H1 (cell line): ENCODE data around the gene SESN3. TPM values are rescaled to one million over a fixed set of nuclear protein-coding genes. Genes with fewer than 3 reads are reported as not detected.

ENCODE experiments used
- CHD7 ChIP-seq: fragments of 300-600 bp; sonication (generic); IDR thresholded peaks from 2 replicates; pipeline ENCODE4 v1.7.1; 2012; ENCODE audit warnings: low read length, moderate library complexity, mild to moderate bottlenecking, inconsistent platforms; ENCODE audit not compliant: insufficient replicate concordance
- MAFK ChIP-seq: IDR thresholded peaks from 2 replicates; pipeline ENCODE4 v1.6.1; 2012; ENCODE audit warnings: low read depth, mild to moderate bottlenecking, improper control_type of control experiment, low read length
- PHF8 ChIP-seq: fragments of 200-600 bp; sonication (generic); conservative IDR thresholded peaks from 2 replicates; pipeline ENCODE4 v1.7.1; 2012; ENCODE audit warnings: low read depth, mild to moderate bottlenecking, inconsistent platforms, low read length, moderate library complexity
- RBBP5 ChIP-seq: IDR thresholded peaks from 2 replicates; pipeline ENCODE4 v1.7.1; 2012; ENCODE audit warnings: low read depth, mild to moderate bottlenecking, inconsistent platforms, low read length, moderate library complexity, borderline replicate concordance
- TAF1 ChIP-seq: IDR thresholded peaks from 2 replicates; pipeline ENCODE4 v1.6.1; 2011; ENCODE audit warnings: mild to moderate bottlenecking, low read depth, low read length
- polyA plus RNA-seq, 7 experiments: library from polyadenylated mRNA; depleted of rRNA in 3 of 7; stranded (reverse) in 5 of 7; unstranded in 2 of 7; fragments of >200 nt in 5 of 7; fragments of 200-250 nt in 2 of 7; gene quantifications; 1 replicate in 5 of 7; 2 replicates in 1 of 7; 4 replicates in 1 of 7; pipeline versions ENCODE4 v1.2.1 to v1.2.3, GENCODE V29; 2011 to 2013; ENCODE audit warnings: missing spikeins in 2 of 7, mixed read lengths in 2 of 7
- total RNA-seq: library from RNA; stranded (reverse); fragmentation: NEBNext Ultra II Directional; extraction: Animal tissue kit (Norgen Biotek cat#: 25700); gene quantifications from 2 replicates; pipeline ENCODE4 v1.2.1, GENCODE V29; 2021

SESN3 gene
- total and polyA plus RNA-seq, 2 of the 8 experiments (the other 6 are each of a cell fraction or from before 2014, with no cell fraction given) = 10.2 to 31.1 TPM

- no peak for TF ChIP-seq CHD7
- peak; percentile 78; the same call in 1 of the 2 replicates for TF ChIP-seq RBBP5
- no peak for TF ChIP-seq MAFK
- TF ChIP-seq PHF8 = 0 out of 2 replicates have a peak, but pooled peaks have one; percentile 6
- peak; percentile 37; the same call in 1 of the 2 replicates for TF ChIP-seq TAF1
Observed at GRCh38 chr11:95229993-95230809, 801 bp downstream of the SESN3 start (continued).
